ENCODE data around the gene DCLRE1B.
A peak's percentile ranks its signal among the peaks of the same experiment; 100 is the strongest.
"Not testable (repeated sequence)": the region's sequence is repeated elsewhere in the genome, so short reads cannot be mapped to it uniquely, and the experiment has no call there.

Gene DCLRE1B

GRCh38 chr1:113946678-113947387, 41.7 kb downstream of the DCLRE1B start:
- no peak for DNase-seq
- H3K4me3 Mint-ChIP-seq: peak overlapping the region; percentile 54 to 79
- H3K9me3 Mint-ChIP-seq: peaks cover 4 to 6% of the 10 kb centered on the region in 2 donors
- peaks cover 81% of the 10 kb centered on the region for H3K4me1 Mint-ChIP-seq
- peak overlapping the region; percentile 66 to 91 for H3K27ac Mint-ChIP-seq
- H3K27me3 Mint-ChIP-seq: no peaks in the 10 kb centered on the region
- peak; percentile 45 for ATAC-seq

- DNase-seq (no peak), ATAC-seq (peak; percentile 54)
- peaks cover 4 to 6% of the 10 kb centered on the region in 2 donors for H3K9me3 Mint-ChIP-seq
- H3K27me3 Mint-ChIP-seq: no peaks in the 10 kb centered on the region
- H3K4me3 Mint-ChIP-seq: peak overlapping the region; percentile 54 to 79
- peaks cover 75% of the 10 kb centered on the region for H3K4me1 Mint-ChIP-seq
- peak overlapping the region; percentile 87 to 91 for H3K27ac Mint-ChIP-seq
Observed at GRCh38 chr1:113947388-113948107, 42.4 kb downstream of the DCLRE1B start.

GRCh38 chr1:113948151-113948550, 43.0 kb downstream of the DCLRE1B start:
- not testable (repeated sequence) for ATAC-seq, H3K9me3 Mint-ChIP-seq, H3K27me3 Mint-ChIP-seq, DNase-seq
- peak overlapping the region; percentile 65 to 79 for H3K4me3 Mint-ChIP-seq
- peaks cover 73% of the 10 kb centered on the region for H3K4me1 Mint-ChIP-seq
- peak overlapping the region; percentile 87 to 88 for H3K27ac Mint-ChIP-seq

- H3K9me3 Mint-ChIP-seq: no peaks in the 10 kb centered on the region
- ATAC-seq (no peak), DNase-seq (no peak)
- H3K27ac Mint-ChIP-seq: no peak overlapping the region
- H3K27me3 Mint-ChIP-seq: no peaks in the 10 kb centered on the region
- H3K4me3 Mint-ChIP-seq: peak overlapping the region in 1 of 2 donors; percentile 65
- H3K4me1 Mint-ChIP-seq: peaks cover 70% of the 10 kb centered on the region
Observed at GRCh38 chr1:113949007-113949406, 43.9 kb downstream of the DCLRE1B start.

GRCh38 chr1:113950908-113951307, 45.8 kb downstream of the DCLRE1B start:
- Mint-ChIP-seq H3K27me3 (no peaks in the 10 kb centered on the region), H3K4me1 (peaks cover 64% of the 10 kb centered on the region), H3K9me3 (no peaks in the 10 kb centered on the region), H3K27ac (no peak overlapping the region), H3K4me3 (no peak overlapping the region)
- ATAC-seq (no peak), DNase-seq (no peak)

- Mint-ChIP-seq H3K27ac (peak overlapping the region in 1 of 2 donors; percentile 25), H3K4me1 (peaks cover 56% of the 10 kb centered on the region)
- no peak for ATAC-seq
Observed at GRCh38 chr1:113951719-113952118, 46.6 kb downstream of the DCLRE1B start.

GRCh38 chr1:113957984-113958383, 52.9 kb downstream of the DCLRE1B start:
- Mint-ChIP-seq H3K4me3 (no peak overlapping the region), H3K9me3 (no peaks in the 10 kb centered on the region), H3K27ac (no peak overlapping the region), H3K27me3 (no peaks in the 10 kb centered on the region), H3K4me1 (peaks cover 22% of the 10 kb centered on the region)
- ATAC-seq: no peak
- DNase-seq: no peak

More at GRCh38 chr1:113951719-113952118, 46.6 kb downstream of the DCLRE1B start:
- no peaks in the 10 kb centered on the region for H3K27me3 Mint-ChIP-seq
- H3K4me3 Mint-ChIP-seq: no peak overlapping the region
- no peak for DNase-seq
- no peaks in the 10 kb centered on the region for H3K9me3 Mint-ChIP-seq

- H3K4me1 Mint-ChIP-seq: peaks cover 28% of the 10 kb centered on the region
- no peak for DNase-seq
- no peak overlapping the region for H3K27ac Mint-ChIP-seq
- no peaks in the 10 kb centered on the region for H3K9me3 Mint-ChIP-seq
- no peaks in the 10 kb centered on the region for H3K27me3 Mint-ChIP-seq
- ATAC-seq: no peak
- no peak overlapping the region for H3K4me3 Mint-ChIP-seq
Observed at GRCh38 chr1:113958691-113959090, 53.6 kb downstream of the DCLRE1B start.

- no peak for ATAC-seq
- Mint-ChIP-seq H3K27me3 (no peaks in the 10 kb centered on the region), H3K4me3 (no peak overlapping the region), H3K4me1 (peaks cover 14% of the 10 kb centered on the region), H3K9me3 (no peaks in the 10 kb centered on the region), H3K27ac (no peak overlapping the region)
- no peak for DNase-seq
Observed at GRCh38 chr1:113963281-113963906, 58.3 kb downstream of the DCLRE1B start.

All from stimulated activated naive CD8-positive, alpha-beta T cell treated with anti-CD3 and anti-CD28 coated beads, Interleukin-15, amount 100 ng/mL, for 72 hours (primary cell).